RWPE1 (cell line): Measurements from ENCODE around the gene NPEPPS.

Source experiments
- CTCF ChIA-PET: fragments of 350-600 bp; sonication (Branson Sonifier 250); formaldehyde crosslinking; extraction: SDS; loops from one replicate; lab custom pipeline; 2021; lab: Yijun Ruan, JAX
- POLR2A ChIA-PET: fragments of 400-600 bp; formaldehyde crosslinking; extraction: SDS; loops from one replicate; lab custom pipeline; 2020; ENCODE audit warnings: antibody characterized with exemption; ENCODE audit not compliant: low non-redundant PET; lab: Yijun Ruan, JAX
- DNase-seq: peaks from one replicate; pipeline ENCODE4 v3.0.0; 2012; ENCODE audit warnings: low spot score
- H3K27ac ChIP-seq: fragments of 450-650 bp; 2 replicates; pipeline ENCODE4 v1.5.1; 2017
- TF ChIP-seq, protein P1 (sequence below): fragments of 450-650 bp; conservative IDR thresholded peaks from 2 replicates; pipeline ENCODE4 v1.5.1; 2017; ENCODE audit warnings: low read depth, mild to moderate bottlenecking

NPEPPS gene

DNA sequence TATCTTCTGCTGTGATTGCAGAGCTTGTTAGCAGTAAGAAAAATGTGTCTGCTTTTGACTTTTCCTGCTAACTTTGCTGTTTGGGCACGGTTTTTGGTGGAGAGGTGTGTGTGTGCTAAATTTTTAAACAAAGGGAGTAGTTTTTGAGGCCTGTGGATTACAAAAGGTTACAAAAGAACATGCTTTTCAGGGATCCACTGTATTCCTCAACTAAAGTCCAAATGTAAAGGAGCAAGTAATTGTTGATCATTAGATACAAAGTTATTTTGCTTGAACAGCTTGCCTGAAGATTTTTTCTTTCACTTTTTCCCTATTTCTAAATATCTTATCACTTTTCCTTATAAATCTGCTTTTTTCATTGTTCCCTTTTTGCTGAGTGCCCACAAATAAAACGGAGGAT is 120.8 kb downstream of the NPEPPS start:
- H3K27ac ChIP-seq: no peak overlapping the region
- CTCF ChIA-PET: no interaction called here
- DNase-seq: no peak
- POLR2A ChIA-PET: no interaction called here
- TF ChIP-seq, protein P1, sequence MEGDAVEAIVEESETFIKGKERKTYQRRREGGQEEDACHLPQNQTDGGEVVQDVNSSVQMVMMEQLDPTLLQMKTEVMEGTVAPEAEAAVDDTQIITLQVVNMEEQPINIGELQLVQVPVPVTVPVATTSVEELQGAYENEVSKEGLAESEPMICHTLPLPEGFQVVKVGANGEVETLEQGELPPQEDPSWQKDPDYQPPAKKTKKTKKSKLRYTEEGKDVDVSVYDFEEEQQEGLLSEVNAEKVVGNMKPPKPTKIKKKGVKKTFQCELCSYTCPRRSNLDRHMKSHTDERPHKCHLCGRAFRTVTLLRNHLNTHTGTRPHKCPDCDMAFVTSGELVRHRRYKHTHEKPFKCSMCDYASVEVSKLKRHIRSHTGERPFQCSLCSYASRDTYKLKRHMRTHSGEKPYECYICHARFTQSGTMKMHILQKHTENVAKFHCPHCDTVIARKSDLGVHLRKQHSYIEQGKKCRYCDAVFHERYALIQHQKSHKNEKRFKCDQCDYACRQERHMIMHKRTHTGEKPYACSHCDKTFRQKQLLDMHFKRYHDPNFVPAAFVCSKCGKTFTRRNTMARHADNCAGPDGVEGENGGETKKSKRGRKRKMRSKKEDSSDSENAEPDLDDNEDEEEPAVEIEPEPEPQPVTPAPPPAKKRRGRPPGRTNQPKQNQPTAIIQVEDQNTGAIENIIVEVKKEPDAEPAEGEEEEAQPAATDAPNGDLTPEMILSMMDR: no peak

GRCh38 chr17:47652570-47652969 is 121.7 kb downstream of the NPEPPS start:
- POLR2A ChIA-PET: no interaction called here
- DNase-seq: no peak
- CTCF ChIA-PET: no interaction called here
- TF ChIP-seq, protein P1: no peak
- H3K27ac ChIP-seq: no peak overlapping the region

DNA sequence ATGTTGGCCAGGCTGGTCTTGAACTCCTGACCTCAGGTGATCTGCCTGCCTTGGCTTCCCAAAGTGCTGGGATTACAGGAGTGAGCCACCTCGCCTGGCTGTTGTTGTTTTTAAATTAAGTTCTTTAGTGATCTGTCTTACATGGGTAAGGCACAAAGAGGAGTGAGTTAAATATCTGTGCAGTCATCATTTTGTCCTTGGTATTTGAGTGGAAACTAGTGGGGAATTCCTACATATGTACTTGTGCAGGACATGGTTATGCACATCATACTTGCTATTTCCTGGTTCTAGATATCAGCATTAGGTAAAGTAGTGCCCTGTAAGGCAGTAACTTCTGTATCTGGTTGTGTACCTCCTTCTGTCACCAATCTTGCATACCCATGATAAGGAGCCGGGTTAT is 122.5 kb downstream of the NPEPPS start:
- no peak for DNase-seq
- ChIA-PET POLR2A (interaction anchor here (1.0 kb wide), 1 partner anchor 11 kb away, joined by 4 read pairs; no protein-coding TSS in a partner anchor), CTCF (no interaction called here)
- TF ChIP-seq, protein P1: no peak
- no peak overlapping the region for H3K27ac ChIP-seq

DNA sequence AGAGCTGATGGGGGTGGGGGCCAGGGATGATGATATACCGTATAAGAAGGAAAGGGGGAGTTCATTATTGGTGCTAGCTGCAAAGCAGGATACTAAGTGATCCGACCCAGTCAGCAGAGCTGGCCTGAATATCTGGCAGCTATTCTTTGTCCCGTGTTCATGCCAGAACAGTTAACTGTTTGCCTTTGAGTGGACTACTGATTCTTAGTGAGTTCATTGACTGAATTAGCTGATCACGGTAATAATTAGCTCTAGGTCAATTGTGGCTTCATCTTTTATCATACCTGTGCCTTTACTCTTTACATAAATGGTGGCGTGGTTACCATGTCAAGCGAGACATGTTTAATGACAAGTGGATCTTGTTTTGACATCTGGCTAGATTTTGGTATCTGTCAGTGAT is 124.1 kb downstream of the NPEPPS start:
- CTCF ChIA-PET: no interaction called here
- H3K27ac ChIP-seq: no peak overlapping the region
- POLR2A ChIA-PET: no interaction called here
- TF ChIP-seq, protein P1: no peak
- DNase-seq: no peak

DNA sequence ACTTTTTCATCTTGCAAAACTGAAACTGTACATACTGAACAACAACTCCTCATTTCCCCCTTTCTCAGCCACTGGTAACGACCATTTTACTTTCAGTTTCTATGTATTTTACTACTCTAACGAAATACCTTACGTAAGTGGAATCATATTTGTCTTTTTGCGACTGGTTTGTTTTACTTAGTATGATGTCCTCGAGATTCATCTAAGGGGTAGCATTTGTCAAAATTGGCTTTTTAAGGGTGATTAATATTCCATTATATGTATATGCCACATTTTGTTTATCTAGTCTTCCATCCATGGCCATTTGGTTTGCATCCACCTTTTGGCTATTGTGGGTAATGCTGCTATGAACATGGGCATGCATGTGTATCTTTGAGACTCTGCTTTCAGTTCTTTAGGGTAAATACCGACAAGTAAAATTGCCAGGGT is 129.2 kb downstream of the NPEPPS start:
- H3K27ac ChIP-seq: no peak overlapping the region

GRCh38 chr17:47663912-47664623 is 133.2 kb downstream of the NPEPPS start:
- ChIA-PET CTCF (interaction anchor here (0.7 to 1.8 kb wide), 5 partner anchors 10 to 135 kb away, joined by 3 to 5 read pairs (median 4); no protein-coding TSS in a partner anchor), POLR2A (interaction anchor here (0.8 kb wide), 1 partner anchor 11 kb away, joined by 4 read pairs; no protein-coding TSS in a partner anchor)
- H3K27ac ChIP-seq: peak overlapping the region; percentile 38
- TF ChIP-seq, protein P1: peak; percentile 86
- DNase-seq: peak; percentile 41

More for the DNA sequence above, 129.2 kb downstream of the NPEPPS start:
- TF ChIP-seq, protein P1: no peak
- DNase-seq: no peak
- CTCF ChIA-PET: no interaction called here
- POLR2A ChIA-PET: no interaction called here
